Hematopoietic multipotent progenitor cell treated with erythropoietin and hydrocortisone succinate and interleukin-3 and kit ligand, for 6 days (in vitro differentiated cells): ENCODE measurements around the gene ARAP3.
"Not testable (repeated sequence)": the region's sequence is repeated elsewhere in the genome, so short reads cannot be mapped to it uniquely, and the experiment has no call there.

ENCODE experiments used
- DNase-seq: peaks from one replicate; pipeline ENCODE4 v3.0.0-alpha.2; 2015

ARAP3 gene

GRCh38 chr5:141637767-141638419, 44.1 kb downstream of the ARAP3 start:
- DNase-seq, result peak; percentile 84

GRCh38 chr5:141637123-141637766, 44.8 kb downstream of the ARAP3 start:
- peak; percentile 57 for DNase-seq

- DNase-seq, result peak; percentile 93
Measured at GRCh38 chr5:141636413-141637122, 45.5 kb downstream of the ARAP3 start, which contains the start of the genes HDAC3 and RELL2. Gene HDAC3 (minus strand): TSS chr5:141636849. CDS start chr5:141636790, 59 bp downstream. Gene RELL2 (plus strand): TSS chr5:141636997. CDS start chr5:141638226, 1,229 bp downstream.

- DNase-seq, result no peak
Measured at GRCh38 chr5:141636106-141636412, 46.0 kb downstream of the ARAP3 start.

- DNase-seq, result no peak
Measured at GRCh38 chr5:141635646-141636045, 46.4 kb downstream of the ARAP3 start.

GRCh38 chr5:141634720-141635119, 47.3 kb downstream of the ARAP3 start:
- DNase-seq, result no peak

GRCh38 chr5:141633871-141634561, 48.0 kb downstream of the ARAP3 start:
- DNase-seq, result peak; percentile 72

- peak; percentile 25 for DNase-seq
Measured at GRCh38 chr5:141632650-141633049, 49.4 kb downstream of the ARAP3 start.

- no peak for DNase-seq
Measured at GRCh38 chr5:141630570-141631140, 51.4 kb downstream of the ARAP3 start.

GRCh38 chr5:141628175-141628788, 53.7 kb downstream of the ARAP3 start:
- DNase-seq, result no peak

- no peak for DNase-seq
Measured at GRCh38 chr5:141623611-141624010, 58.4 kb downstream of the ARAP3 start.

- no peak for DNase-seq
Measured at GRCh38 chr5:141623186-141623585, 58.8 kb downstream of the ARAP3 start.

- DNase-seq, result peak; percentile 98
Measured at GRCh38 chr5:141618804-141619554, 63.1 kb downstream of the ARAP3 start, which contains the start of gene DIAPH1. Gene DIAPH1 (minus strand): TSS chr5:141619000. CDS start chr5:141618914, 86 bp downstream.

GRCh38 chr5:141618030-141618803, 63.8 kb downstream of the ARAP3 start:
- peak; percentile 64 for DNase-seq

- DNase-seq, result peak; percentile 50
Measured at GRCh38 chr5:141617682-141618029, 64.4 kb downstream of the ARAP3 start.

- peak; percentile 67 for DNase-seq
Measured at GRCh38 chr5:141617128-141617527, 64.9 kb downstream of the ARAP3 start.

GRCh38 chr5:141615991-141616720, 65.9 kb downstream of the ARAP3 start:
- no peak for DNase-seq

GRCh38 chr5:141613344-141613743, 68.7 kb downstream of the ARAP3 start:
- DNase-seq, result no peak

- DNase-seq, result no peak
Measured at GRCh38 chr5:141611289-141611688, 70.7 kb downstream of the ARAP3 start.

- DNase-seq, result not testable (repeated sequence)
Measured at GRCh38 chr5:141609921-141610320, 72.1 kb downstream of the ARAP3 start.
